Measurements from ENCODE around the gene PNO1. TPM values are rescaled to one million over a fixed set of nuclear protein-coding genes. Genes with fewer than 3 reads are reported as not detected.

The PNO1 gene
- total RNA-seq, 3 donors from 2014 or later, result 5.1 to 12.3 (median 7.9) TPM

DNA sequence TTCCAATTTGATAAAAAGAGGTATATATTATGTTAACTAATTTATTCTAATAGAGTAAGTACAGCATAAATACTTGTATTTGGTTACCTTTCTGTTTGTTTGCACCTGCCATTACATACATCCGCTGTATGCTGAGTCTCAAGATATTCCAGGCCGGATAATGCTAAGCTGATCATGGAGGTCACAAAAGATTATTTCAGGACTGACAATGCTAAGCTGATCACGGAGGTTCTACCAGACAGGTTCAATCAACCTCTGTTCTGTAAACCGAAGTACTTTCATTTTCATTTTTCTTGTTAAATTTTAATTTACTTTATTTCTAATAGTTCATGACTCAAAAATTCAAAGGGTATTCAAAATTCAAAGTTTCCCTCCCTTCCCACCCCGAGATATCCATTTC, 31.1 kb downstream of the PNO1 start:
- intact Hi-C loops (cut with DNase I, micrococcal nuclease), result no loop called here
- no peak for DNase-seq

DNA sequence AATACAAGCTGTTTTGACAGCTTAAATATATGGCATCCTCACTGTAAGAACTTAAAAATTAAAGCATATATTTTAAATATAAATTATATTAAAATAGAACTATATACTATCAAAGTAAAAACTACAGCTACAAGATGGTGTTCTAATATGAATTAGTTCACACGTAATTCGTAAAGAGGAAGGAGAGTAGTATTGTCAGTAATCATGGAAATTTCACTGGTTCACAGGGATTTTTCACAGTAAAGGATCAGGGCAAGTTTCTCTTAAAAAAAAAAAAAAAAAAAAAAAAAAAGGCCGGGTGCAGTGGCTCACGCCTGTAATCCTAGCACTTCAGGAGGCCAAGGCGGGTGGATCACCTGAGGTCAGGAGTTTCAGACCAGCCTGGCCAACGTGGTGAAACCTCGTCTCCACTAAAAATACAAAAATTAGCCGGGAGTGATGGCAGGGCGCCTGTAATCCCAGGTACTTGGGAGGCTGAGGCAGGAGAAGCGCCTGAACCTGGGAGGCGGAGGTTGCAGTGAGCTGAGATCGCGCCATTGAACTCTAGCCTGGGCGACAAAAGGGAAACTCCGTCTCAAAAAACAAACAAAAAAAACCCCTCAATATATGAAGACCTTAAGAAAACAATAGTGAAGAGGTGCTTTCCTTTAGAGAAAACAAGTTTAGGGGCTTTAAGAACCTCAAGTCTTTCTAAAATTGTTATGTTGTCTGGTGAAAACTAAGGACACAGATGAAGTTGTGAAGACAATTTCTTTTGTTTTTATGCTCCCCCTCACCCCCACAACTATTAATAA, 32.5 kb downstream of the PNO1 start:
- TF ChIP-seq, protein P1, sequence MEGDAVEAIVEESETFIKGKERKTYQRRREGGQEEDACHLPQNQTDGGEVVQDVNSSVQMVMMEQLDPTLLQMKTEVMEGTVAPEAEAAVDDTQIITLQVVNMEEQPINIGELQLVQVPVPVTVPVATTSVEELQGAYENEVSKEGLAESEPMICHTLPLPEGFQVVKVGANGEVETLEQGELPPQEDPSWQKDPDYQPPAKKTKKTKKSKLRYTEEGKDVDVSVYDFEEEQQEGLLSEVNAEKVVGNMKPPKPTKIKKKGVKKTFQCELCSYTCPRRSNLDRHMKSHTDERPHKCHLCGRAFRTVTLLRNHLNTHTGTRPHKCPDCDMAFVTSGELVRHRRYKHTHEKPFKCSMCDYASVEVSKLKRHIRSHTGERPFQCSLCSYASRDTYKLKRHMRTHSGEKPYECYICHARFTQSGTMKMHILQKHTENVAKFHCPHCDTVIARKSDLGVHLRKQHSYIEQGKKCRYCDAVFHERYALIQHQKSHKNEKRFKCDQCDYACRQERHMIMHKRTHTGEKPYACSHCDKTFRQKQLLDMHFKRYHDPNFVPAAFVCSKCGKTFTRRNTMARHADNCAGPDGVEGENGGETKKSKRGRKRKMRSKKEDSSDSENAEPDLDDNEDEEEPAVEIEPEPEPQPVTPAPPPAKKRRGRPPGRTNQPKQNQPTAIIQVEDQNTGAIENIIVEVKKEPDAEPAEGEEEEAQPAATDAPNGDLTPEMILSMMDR (IDR thresholded peaks at IDR 0.05), result no peak
- ATAC-seq (no peak), DNase-seq (no peak)
- Histone ChIP-seq H3K4me3 (no peak overlapping the region), H3K9me3 (no peaks in the 10 kb centered on the region), H3K4me1 (ENCODE audit: low read depth) (peaks cover 3% of the 10 kb centered on the region), H3K36me3 (ENCODE audit: low read depth) (no peaks in the 10 kb centered on the region)
- intact Hi-C loops (cut with DNase I, micrococcal nuclease), result loop anchor here in 1 of 2 donors (10.0 kb wide), 1 partner anchor 55 kb away; no protein-coding TSS in a partner anchor

More for the DNA sequence above, 31.1 kb downstream of the PNO1 start:
- no peaks in the 10 kb centered on the region for H3K36me3 ChIP-seq (ENCODE audit: low read depth)
- H3K9me3 ChIP-seq, result no peaks in the 10 kb centered on the region
- TF ChIP-seq, protein P1 (IDR thresholded peaks at IDR 0.05), result no peak
- H3K4me3 ChIP-seq, result no peak overlapping the region
- H3K4me1 ChIP-seq (ENCODE audit: low read depth), result peaks cover 3% of the 10 kb centered on the region
- no peak for ATAC-seq

DNA sequence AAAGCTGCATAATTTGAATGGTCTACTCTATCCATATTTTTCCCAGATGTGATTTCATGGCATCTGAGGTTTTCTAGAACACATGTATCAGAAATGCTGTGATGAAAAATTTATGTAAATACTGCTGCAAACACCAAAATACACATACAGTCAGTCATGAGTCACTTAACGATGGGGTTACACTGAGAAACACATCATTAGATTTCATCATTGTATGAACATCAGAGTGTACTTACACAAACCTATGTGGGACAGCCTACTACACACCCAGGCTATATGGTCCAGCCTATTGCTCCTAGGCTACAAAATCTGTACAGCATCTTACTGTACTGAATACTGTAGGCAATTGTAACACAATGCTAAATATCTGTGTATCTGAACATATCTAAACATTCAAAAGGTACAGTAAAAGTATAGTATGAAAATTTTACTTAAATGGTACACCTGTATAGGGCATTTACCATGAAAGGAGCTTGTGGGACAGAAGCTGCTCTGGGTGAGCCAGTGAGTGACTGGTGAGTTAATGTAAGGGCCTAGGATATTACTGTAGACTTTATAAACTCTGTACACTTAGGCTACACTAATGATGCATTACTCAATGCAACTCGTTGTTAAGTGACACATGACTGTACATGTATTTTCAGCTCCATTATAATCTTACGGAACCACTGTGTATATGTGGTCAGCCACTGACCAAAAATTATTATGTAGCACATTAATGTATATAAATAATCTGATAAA, 33.5 kb downstream of the PNO1 start:
- Histone ChIP-seq H3K36me3 (ENCODE audit: low read depth) (no peaks in the 10 kb centered on the region), H3K4me3 (no peak overlapping the region), H3K9me3 (no peaks in the 10 kb centered on the region), H3K4me1 (ENCODE audit: low read depth) (peaks cover 3% of the 10 kb centered on the region)
- intact Hi-C loops (cut with DNase I, micrococcal nuclease), result loop anchor here in 1 of 2 donors (10.0 kb wide), 1 partner anchor 54 kb away; no protein-coding TSS in a partner anchor
- ATAC-seq, result peak; percentile 72
- TF ChIP-seq, protein P1 (IDR thresholded peaks at IDR 0.05), result no peak
- no peak for DNase-seq

DNA sequence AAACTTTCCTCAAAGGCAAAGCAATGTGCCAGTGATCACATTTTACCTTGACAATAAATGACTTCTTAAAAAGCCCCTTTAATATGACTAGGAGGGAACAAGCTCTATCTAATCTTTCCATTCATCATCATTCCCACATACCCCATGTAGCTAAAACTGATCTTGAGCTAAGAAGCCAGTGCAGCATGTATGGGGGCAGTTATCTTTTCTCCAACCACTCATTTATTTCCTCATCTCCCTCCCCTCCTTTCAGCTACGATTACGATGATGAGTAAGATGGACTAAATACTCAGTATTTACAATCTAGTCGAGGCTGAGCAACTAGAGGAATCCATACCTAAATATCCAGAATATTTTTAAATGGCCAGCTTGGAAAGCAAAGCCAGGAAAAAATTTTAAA, 35.5 kb downstream of the PNO1 start:
- Histone ChIP-seq H3K9me3 (no peaks in the 10 kb centered on the region), H3K36me3 (ENCODE audit: low read depth) (no peaks in the 10 kb centered on the region), H3K4me3 (no peak overlapping the region), H3K4me1 (ENCODE audit: low read depth) (peaks cover 3% of the 10 kb centered on the region)
- intact Hi-C loops (cut with DNase I, micrococcal nuclease), result loop anchor here in 1 of 2 donors (10.0 kb wide), 1 partner anchor 52 kb away; no protein-coding TSS in a partner anchor
- DNase-seq, result no peak
- no peak for ATAC-seq
- TF ChIP-seq, protein P1 (IDR thresholded peaks at IDR 0.05), result no peak

DNA sequence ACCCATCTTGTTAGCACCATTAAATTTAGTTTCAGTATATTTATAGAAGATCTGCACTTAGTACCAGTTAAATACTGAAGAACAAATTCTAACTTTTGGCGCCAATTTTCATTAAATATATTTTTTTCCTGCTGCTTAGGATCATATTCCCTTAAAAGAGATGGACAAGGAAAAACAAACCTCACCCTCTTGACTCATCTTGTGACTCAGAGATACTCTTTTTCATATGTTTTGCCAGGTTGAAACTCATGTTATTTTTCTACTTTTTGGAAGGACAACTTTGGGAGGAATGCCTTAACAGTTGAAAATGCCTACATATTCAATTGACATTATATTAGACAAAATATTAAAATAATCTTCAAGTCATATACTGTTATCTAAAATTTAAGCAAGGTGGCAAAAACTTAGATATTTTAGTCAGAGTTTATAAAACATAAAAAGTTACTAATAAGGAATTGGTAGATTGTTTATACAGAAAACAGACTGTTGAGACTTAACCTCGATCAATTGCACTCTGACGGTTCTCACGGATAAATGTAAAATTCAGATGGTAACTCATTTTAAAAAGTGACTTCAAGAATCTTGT, 36.2 kb downstream of the PNO1 start:
- DNase-seq (no peak), ATAC-seq (no peak)
- no peaks in the 10 kb centered on the region for H3K36me3 ChIP-seq (ENCODE audit: low read depth)
- TF ChIP-seq, protein P1 (IDR thresholded peaks at IDR 0.05), result no peak
- intact Hi-C loops (cut with DNase I, micrococcal nuclease), result loop anchor here in 1 of 2 donors (10.0 kb wide), 1 partner anchor 51 kb away; no protein-coding TSS in a partner anchor
- no peaks in the 10 kb centered on the region for H3K9me3 ChIP-seq
- H3K4me3 ChIP-seq, result no peak overlapping the region
- peaks cover 3% of the 10 kb centered on the region for H3K4me1 ChIP-seq (ENCODE audit: low read depth)

All from mucosa of descending colon (tissue), 3 donors.